ENCODE results near the gene CELF2.

Gene CELF2

DNA sequence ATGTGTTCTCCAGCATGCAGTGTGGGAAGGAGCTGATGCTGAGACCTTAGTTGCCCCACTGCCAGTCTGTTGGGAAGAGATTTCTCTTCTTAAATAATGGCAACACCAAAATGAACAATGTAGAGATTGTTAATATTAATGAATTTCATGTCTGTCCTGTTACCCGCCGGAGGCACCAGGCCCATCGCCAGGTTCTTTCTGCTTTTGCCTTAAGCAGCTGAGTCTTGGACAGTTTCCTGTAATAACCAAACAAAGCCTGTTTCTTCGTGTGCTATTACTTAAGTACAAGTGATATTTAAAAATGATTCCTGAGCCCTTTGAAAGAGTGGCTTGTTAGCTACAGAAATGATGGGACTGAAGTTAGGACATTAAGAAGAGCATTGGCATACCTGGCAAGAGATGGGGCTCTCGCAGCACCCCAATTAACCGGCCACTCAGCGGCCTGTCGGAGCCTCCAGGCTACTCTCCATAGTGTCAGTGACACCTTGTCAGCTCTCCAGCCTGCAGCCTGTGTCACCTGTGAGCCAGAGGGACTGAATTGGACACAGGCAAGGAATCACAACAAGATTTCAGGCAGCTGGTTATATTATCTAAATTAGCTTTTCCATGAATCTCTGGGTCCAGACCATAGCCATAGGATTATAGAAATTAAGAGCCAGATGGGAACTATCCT, 142.0 kb downstream of the CELF2 start:
- no peak for DNase-seq

- no peak for DNase-seq
Observed at GRCh38 chr10:11161096-11161495, 143.4 kb downstream of the CELF2 start.

DNA sequence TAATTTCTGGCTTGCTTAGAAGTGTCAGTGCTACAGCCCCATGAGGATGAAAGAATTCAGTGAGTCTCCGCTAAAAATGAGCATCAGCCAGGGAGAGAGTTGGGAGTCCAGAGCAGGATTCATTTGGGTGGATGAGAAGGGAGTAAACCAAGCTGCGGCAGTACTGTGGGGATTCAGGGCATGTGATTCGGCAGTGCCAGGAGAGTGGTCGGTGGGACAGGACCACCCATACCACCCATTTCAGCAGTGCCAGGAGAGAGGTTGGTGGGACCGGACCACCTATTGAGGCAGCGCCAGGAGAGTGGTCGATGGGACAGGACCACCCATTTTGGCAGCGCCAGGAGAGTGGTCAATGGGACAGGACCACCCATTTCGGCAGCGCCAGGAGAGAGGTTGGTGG, 144.2 kb downstream of the CELF2 start:
- DNase-seq, result no peak

GRCh38 chr10:11162828-11163599, 145.3 kb downstream of the CELF2 start:
- no peak for DNase-seq

- DNase-seq, result no peak
Observed at GRCh38 chr10:11163780-11164550, 146.3 kb downstream of the CELF2 start.

GRCh38 chr10:11164551-11164802, 146.8 kb downstream of the CELF2 start:
- DNase-seq, result no peak

DNA sequence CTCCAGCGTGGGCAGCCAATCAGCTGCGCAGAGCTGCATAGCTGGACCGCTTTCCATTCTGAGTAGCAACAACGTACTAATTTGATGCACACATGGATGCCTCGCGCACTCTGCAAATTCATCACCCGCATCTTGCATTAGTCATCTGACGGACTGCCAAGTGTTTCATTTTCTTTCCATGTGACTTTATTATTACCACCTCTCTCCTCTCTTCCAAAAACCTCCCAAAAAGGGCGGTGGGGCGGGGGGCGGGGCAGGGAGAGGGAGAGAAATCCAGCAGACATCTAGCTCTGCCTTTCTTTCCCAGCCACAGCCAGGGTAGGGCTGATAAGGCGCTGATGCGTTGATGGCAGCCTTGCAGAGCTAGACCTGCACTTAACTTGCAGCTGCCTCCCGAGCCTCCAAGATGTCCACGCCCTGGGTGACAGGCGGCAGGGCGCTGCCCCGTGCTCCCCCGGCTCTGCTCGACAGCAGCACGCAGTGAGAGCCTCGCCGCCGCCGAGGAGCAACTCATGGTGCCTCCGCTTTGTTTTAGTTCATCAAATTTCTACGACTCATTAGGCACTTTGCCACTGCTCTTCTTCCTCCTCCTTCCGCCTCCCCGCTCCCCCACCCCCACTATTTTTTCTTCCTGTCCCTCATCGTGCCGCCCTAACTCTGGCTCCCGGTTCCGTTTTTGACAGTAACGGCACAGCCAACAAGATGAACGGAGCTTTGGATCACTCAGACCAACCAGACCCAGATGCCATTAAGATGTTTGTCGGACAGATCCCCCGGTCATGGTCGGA, 147.3 kb downstream of the CELF2 start:
- no peak for DNase-seq

DNA sequence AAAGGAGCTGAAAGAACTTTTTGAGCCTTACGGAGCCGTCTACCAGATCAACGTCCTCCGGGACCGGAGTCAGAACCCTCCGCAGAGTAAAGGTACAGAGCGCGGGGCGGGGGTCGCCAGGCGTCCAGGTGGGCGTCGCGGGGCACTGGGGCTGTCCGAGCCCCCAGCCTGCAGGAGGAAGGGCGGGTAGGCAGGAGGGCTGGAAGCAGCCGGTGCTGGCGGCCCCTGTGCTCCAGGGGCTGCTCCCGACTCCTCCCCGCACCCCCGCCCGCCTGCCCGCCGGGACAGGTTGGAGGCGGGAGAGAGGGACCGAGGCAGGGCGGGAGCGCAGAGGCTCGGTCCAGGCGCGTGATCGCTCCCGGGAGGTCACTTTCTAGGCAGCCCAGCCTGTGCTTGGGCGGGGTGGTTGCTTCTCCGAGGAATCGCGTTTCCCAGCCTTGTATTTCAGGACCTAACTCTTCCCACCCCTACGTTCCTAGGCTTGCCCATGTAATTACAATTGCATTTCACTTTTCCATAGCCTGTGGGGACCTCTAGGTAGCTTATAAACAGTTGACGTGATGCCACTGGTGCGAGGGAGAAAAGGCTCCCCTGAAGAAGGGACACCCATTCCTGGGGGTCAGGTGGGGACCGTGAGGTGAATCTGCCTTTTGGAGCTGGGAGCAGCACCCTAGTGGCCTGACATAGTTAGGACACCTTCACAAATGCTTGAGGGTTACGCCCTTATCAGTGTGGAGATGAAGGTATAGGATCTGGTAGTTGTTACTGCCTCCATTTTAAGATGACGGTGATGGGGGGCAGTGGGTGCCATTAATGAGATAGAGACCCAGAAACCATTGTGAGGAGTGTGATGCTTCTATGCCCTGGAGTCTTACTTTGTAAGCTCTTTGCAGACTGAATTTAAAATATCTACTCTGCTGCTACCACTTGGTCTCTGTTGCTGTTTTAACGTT, 148.2 kb downstream of the CELF2 start:
- DNase-seq, result no peak

DNA sequence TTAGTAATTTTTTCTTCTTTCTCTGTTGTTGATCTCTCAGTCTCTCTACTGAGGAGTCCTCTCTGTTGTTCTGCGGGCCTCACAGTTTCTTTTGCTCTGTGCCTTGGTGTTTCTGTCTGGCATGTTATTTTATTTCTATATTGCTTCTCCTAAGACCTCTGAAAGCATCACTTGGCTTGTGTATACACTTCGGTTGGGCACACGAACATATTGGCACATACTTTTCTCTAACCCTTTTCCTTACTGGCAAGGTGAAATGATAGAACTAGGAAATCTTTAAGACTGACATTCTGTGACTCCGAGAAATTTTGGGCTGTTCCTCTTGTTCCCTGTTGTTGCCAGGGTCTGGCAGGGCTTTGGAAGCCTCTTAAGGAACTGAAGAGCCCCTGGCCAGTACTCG, 148.9 kb downstream of the CELF2 start:
- DNase-seq, result no peak

DNA sequence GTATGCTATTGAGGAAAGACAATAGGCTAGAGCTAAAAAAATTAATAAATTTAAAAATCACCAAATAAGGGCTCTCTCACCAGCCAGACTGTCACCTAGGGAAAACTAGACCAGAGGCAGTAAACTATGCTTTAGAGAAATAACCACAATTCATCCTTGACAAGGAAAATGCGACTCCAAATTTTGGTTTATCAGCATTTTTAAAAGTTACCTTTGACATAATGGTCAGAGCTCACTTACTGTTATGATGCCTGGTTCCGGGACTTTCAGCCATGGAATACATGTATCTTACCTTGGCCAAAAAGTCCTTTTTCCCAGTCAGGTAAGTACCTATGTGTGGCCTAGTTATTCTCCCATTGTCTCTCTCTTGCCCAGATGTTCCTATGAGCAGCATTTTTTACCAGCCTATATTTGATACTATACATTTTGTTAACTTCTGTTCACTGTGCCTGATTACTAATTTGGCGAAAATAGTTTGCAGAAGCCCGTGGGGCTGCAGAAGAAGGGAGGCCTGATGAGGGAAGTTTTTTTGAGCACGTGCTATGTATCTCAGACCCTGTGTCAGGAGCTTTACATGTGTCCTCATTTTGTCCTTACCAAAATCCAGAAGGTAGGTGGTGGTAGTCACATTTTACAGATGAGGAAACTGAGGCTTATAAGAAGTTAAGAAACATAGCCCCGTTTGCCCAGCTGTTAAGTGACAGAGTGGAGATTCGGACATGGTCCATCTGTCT, 149.7 kb downstream of the CELF2 start:
- no peak for DNase-seq

- no peak for DNase-seq
Observed at GRCh38 chr10:11168423-11169090, 150.9 kb downstream of the CELF2 start.

DNA sequence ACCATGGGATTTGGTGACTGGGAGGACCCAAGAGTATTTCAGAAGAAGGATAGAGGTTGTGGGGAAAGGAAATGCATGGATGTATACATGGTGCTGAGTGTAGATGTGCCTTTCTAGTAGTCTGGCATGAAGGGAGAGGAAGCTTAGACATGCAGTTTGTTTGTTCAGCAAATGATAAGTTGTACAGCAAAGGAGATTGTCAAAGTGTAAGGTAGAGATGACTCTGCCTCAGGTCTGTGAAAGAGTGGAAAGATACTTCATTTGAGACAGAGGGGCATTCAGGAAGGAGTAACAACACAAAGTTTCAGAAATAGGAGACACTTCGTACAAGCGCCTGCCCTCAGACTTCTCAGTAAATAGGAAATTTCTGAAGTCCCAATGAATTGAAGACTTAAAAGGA, 152.3 kb downstream of the CELF2 start:
- no peak for DNase-seq

DNA sequence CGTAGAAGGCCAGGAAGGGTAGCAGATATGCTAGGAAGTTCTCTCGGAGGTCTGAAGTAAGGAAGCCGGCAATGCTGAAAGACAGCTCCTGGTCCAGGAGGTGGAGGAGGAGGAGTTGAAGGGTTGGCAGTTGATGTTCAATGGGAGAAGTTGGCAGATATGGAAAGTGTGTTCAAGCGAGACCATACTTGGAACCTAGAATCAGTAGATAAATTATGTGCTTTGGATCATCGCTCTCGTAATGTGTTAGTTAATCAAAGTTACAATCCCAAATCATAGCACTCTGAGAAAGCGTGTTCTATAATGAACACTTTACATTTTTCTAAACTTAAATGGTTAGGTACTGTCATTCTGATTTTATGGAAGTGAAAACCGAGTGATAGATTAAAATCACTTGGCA, 152.9 kb downstream of the CELF2 start:
- DNase-seq, result no peak

GRCh38 chr10:11170993-11171851, 153.6 kb downstream of the CELF2 start:
- no peak for DNase-seq

DNA sequence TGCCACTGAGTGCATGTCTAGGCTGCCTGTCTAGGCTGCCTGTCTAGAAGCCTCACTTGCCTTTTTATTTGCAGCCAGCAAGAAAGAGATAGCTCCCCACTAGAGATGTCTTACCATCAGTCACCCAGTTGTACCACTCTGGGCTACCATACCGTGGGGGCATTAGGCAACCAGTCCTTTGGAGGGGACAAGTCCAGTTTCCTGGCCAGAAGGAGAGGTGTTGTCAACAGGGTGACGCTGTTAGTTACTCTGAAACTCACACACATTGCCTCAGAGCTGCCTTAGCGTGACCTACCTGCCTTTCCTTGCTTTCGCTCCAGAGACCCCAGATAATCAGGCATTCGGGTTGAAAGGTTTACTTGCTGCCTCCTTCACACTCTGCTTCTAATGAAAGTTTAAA, 155.4 kb downstream of the CELF2 start:
- no peak for DNase-seq

- no peak for DNase-seq
Observed at GRCh38 chr10:11175823-11176243, 158.2 kb downstream of the CELF2 start.

GRCh38 chr10:11176746-11177145, 159.1 kb downstream of the CELF2 start:
- no peak for DNase-seq

DNA sequence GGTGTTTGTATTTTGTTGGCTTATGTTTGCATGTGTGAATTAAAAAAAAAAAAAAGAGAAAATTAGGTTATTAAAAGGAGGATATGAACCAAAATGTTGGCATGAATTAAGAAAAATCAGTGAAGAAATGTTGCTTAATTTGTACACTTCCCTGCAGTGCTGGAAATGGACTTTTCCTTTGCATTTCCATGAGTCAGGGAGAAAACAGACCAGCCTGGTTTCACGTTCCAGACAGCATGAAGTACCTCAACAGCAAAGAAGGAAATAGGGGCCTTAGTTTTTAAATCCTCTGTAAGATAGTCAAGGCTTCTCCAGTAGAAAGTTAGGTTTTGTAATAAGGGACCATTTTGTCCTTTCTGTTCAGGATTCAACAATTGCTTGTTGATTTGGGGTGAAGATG, 159.7 kb downstream of the CELF2 start:
- no peak for DNase-seq

- no peak for DNase-seq
Observed at GRCh38 chr10:11177926-11178471, 160.3 kb downstream of the CELF2 start.

Measured in 8988T (cell line).